Limb (tissue), 2 donors: ENCODE measurements around the gene MAGI1.

Source experiments
- DNase-seq, 2 donors: peaks; one replicate each; pipeline ENCODE4 v3.0.0-alpha.2; 2016; ENCODE audit errors: extremely low spot score in 2 of 2

Gene MAGI1

DNA sequence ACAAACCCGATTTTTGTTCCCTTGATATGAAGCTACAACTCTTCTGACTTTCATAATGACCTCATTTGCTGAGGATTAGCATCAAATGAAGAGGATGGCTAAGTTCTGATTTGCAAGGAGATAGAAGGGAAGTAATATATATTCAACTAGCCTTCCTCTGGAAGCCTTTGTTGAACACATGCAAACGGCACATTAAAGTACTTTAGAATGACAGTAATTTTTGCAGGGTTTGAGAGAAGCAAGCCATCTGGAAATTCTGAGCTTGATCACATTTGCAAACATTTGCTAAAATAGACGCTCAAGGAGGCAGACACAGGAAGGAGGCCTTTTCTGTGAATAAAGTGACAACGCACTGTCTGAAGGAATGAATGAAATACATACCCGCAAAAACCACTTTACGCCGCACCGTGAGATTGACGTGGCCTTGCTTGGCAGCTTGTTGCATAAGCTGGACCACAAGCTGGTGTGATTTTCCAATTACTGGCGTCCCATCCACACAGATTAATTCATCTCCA lies 657.2 kb downstream of the MAGI1 start:
- DNase-seq: no peak

- no peak for DNase-seq
Measured at GRCh38 chr3:65379223-65379622, 659.5 kb downstream of the MAGI1 start.

DNA sequence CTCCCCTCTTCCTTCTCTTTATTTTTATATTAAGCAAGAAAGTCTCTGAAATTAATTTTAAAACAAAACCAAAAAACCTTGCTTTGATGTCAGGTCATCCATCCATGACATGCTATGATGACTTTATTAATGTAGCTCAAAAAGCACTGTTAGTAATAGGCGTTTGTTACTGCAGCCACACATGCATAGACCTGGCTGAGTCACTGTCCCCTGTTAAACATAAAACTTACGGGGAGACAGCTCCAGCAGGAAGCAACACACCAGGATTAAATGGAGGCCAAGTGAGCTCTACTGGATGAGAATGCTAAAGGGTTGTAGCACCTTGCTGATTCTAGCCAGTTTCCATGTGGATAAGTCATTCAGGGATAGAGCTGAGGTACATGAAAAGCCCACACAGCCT lies 661.1 kb downstream of the MAGI1 start:
- DNase-seq: no peak

- DNase-seq: no peak
Measured at GRCh38 chr3:65376426-65376825, 662.3 kb downstream of the MAGI1 start.

GRCh38 chr3:65371053-65371452 lies 667.7 kb downstream of the MAGI1 start:
- no peak for DNase-seq

GRCh38 chr3:65368866-65369265 lies 669.9 kb downstream of the MAGI1 start:
- DNase-seq: no peak

DNA sequence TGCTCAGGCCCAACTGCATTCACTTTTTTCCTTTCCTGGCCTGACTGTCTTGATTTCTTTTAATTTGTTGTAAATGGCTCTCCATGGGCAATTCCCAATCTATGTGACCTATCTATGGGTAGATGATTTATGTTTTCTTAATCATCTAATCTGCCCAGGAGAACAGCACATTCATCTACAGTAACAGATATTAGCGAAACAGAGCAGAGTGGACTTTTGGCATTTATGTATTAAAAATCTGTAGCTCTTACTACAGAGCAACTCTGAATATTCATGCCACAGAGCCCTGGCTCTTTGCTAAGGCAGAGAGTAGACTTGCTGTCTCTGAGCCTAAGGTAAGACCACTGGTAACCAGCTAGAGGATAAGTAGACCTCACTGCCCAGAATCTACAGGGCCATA lies 676.0 kb downstream of the MAGI1 start:
- no peak for DNase-seq

GRCh38 chr3:65361448-65361847 lies 677.3 kb downstream of the MAGI1 start:
- DNase-seq: no peak

DNA sequence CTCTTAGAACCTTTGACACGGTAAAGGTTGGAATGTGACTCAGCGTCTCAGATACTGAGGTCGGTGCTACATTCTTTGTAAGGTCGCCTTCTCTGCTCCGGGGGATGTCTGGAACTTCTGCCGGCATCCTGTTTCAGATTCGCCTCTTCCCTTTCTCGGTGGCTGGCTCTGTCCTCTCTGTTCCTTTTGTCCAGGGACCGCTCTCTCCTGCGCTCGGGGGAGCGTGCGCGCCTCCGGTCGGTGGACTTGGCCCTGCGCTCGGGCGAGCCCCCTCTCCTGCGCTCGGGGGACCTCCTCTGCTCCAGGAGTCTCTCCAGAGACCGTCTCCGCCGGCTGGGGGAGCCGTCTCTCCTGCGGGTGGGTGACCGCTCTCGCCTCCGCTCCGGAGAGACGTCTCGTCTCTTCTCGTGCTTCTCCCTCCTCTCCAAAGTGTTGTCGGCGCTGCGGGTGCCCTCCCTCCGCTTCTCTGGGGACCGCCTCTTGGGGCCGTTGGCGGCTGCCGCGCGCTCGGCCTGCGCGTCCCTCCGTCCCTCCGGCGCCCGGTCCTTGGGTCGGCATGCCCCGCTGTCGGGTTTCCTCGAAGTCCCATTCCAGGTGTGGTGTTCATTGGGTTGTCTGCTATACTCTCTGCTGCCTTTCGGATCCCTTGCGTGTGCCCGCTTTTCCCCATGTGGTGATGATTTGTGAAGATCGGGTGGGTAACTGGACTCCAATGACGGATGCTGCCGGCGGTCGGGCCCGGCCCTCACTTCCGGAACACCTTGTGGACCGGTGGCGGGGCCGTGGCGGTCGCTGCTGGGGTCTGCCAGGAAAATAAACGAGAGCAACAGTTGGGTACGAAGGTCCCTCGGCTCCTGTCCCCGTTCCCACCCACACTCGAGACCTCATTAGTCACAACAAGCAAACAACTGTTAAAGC lies 682.1 kb downstream of the MAGI1 start:
- DNase-seq: peak in 1 of 2 donors; percentile 52

GRCh38 chr3:65354880-65355279 lies 683.8 kb downstream of the MAGI1 start:
- no peak for DNase-seq

DNA sequence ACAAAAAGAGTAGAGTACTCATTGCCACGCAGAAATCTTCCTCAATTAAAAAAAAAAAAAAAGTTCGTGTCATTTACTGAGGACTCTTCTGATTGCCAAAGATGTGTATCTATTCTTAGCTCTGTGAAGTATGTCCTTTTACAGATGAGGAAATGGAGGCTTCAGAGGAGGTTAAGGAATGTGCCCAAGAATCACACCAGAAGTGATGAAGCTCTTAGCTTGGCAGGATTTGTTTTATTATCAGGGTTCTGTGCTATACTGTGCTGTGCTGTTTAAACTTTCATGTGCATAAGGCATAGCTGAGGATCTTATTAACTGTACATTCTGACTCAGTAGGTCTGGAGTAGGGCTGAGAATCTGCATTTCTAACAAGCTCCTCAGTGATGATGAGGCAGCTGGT lies 685.8 kb downstream of the MAGI1 start:
- no peak for DNase-seq

- DNase-seq: no peak
Measured at GRCh38 chr3:65351753-65352152, 687.0 kb downstream of the MAGI1 start.

DNA sequence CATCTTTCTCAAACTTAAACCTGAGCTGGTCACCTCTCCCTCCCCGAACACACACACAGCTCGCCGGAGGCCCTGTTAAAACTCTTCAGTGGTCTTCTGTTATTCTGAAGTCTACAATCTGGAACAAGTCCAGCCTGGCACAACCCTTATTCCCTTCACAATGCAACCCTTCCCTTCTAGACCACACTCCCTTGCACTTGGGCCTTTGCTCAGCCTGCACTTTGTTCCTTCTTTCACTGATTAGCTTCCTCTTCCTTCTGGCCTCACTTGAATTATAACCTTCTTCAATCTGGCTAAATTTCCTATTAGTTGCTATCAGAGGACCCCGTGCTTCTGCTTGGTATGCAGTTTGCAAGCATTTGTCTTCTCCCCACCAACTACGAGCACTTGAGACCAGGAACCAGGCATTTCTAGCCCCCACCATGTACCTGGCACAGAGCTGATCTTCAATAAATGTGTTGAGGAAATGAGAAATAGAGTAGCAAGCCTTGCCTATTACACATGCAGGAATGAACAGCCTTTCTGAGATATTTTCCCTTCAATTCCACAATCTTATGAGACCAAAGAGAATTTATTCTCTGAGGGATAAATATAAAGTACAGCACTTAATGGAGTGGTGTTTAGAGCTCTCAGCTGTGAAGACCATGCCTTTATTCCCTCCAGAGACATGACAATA lies 687.8 kb downstream of the MAGI1 start:
- DNase-seq: no peak

DNA sequence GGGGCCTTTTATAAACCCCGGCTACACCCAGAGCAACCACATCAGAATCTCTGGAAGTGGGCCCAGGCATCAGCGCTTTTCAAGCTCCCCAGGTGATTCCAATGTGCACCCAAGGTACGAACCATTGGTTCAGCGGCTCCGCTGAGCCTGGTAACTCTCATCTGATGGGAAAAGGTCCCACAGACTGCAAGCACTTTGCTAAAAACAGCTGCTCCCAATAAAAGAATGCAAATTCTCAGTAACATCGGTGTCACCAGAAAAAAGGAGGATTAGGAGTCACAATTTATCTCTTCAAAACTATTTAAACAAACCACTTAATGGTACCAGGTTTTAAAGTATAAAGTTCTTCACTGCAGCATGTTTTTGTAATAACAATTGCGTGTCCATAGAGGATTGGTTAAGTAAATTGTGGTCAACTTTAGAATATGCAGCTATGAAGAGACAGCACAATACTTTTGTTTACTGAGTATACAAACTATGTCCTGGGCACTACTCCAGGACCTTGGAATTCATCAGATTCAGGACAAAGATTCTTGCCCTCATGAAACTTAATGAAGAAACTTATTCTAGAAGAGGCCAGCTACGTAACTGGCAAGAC lies 690.2 kb downstream of the MAGI1 start:
- DNase-seq: no peak

DNA sequence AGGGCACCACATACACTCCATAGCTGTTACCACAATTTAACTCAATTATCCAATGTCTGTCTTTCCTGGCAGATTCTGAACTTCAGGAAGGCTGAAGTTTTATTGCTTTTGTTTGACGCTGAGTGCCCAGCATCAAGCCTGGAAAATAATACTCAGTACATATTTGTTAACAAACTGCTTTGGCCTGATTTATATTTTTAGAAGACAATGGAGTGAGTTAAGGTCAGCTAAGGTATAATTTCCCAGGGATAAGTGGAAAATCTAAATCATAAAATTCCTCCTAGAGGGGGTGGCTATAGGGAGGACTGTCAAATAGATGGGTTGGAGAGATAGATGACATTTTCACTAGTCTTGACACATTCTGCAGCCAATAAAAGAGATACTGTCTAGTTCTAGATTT lies 691.6 kb downstream of the MAGI1 start:
- no peak for DNase-seq

GRCh38 chr3:65344846-65345245 lies 693.9 kb downstream of the MAGI1 start:
- DNase-seq: no peak

DNA sequence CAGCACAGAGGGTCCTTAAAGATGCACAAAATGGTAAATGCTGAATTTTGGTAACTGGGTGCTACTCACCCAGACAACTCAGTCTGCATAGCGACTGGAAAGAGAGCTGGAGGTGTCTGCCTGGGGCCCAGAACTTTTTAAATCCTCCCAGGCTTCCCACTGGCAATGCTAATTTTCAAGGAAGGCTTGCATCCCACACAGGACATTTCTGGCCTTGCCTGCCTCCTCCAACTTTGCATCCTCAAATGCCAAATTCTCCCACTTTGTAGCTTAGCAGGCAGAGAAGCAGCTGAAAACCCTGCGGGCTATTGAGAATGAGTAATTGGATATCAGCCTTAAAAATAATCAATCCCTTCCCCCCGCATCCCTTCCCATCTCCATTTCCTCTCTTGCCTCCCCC lies 694.3 kb downstream of the MAGI1 start:
- DNase-seq: no peak

- DNase-seq: no peak
Measured at GRCh38 chr3:65343736-65344135, 695.0 kb downstream of the MAGI1 start.

- no peak for DNase-seq
Measured at GRCh38 chr3:65343026-65343425, 695.7 kb downstream of the MAGI1 start.

- peak in 1 of 2 donors; percentile 46 for DNase-seq
Measured at GRCh38 chr3:65342084-65342683, 696.5 kb downstream of the MAGI1 start.

GRCh38 chr3:65339192-65339740 lies 699.5 kb downstream of the MAGI1 start:
- no peak for DNase-seq

DNA sequence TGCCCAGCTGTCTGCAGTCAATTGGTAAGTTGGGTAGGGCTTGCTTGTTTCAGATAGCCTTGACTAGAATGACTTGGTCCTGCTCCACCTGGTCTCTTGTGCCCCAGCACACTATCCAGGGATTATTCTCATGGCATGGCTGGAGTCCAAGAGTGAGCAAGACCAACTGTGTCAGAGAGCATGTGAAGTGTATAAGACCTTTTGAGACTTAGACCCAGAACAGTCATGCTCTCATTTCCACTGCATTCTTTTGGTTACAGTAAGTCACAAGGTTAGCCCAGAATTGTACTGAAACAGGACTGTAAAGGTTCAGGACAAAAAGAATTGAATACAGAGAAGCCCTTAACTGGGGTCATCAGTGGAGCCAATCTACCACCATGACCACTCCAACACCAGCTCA lies 700.1 kb downstream of the MAGI1 start:
- no peak for DNase-seq
